SK-N-SH treated with all-trans-retinoic acid at 6 μM for 48 hours (cell line): ENCODE results near the gene KRTAP1-1.

Source experiments
- ATAC-seq: fragments of 200-7000 bp; cut with Tn5 transposase; 3 replicates; pipeline ENCODE4 v1.9.1; 2020; ENCODE audit warnings: mild to moderate bottlenecking, moderate library complexity
- ARNTL ChIP-seq: fragments of 450-650 bp; formaldehyde crosslinking; IDR thresholded peaks from 2 replicates; pipeline ENCODE4 v1.5.0; 2020; ENCODE audit warnings: low read depth, mild to moderate bottlenecking, moderate library complexity, borderline replicate concordance
- BACH2 ChIP-seq: fragments of 250-450 bp; sonication (Bioruptor Pico); IDR thresholded peaks from 2 replicates; pipeline ENCODE4 v1.9.0; 2021; ENCODE audit warnings: mild to moderate bottlenecking, borderline replicate concordance
- CREB5 ChIP-seq: fragments of 250-450 bp; sonication (Bioruptor Pico); IDR thresholded peaks from 2 replicates; pipeline ENCODE4 v1.5.1; 2020; ENCODE audit warnings: low read depth, mild to moderate bottlenecking, moderate library complexity
- CSRNP3 ChIP-seq: fragments of 250-450 bp; sonication (Bioruptor Pico); IDR thresholded peaks from 2 replicates; pipeline ENCODE4 v1.5.1; 2021; ENCODE audit warnings: mild to moderate bottlenecking, moderate library complexity
- ESRRG ChIP-seq: fragments of 250-450 bp; sonication (Bioruptor Pico); IDR thresholded peaks from 2 replicates; pipeline ENCODE4 v1.6.1; 2021; ENCODE audit warnings: mild to moderate bottlenecking
- GLIS3 ChIP-seq: fragments of 250-450 bp; sonication (Bioruptor Pico); IDR thresholded peaks from 2 replicates; pipeline ENCODE4 v1.5.0; 2020; ENCODE audit warnings: mild to moderate bottlenecking, moderate library complexity
- ISL1 ChIP-seq: fragments of 250-450 bp; sonication (Bioruptor Pico); IDR thresholded peaks from 2 replicates; pipeline ENCODE4 v2.1.2; 2022; ENCODE audit warnings: mild to moderate bottlenecking, moderate library complexity
- OSR1 ChIP-seq: fragments of 250-450 bp; sonication (Bioruptor Pico); IDR thresholded peaks from 2 replicates; pipeline ENCODE4 v1.8.0; 2022; ENCODE audit warnings: moderate library complexity, mild to moderate bottlenecking, inconsistent platforms
- PATZ1 ChIP-seq: fragments of 250-450 bp; sonication (Bioruptor Pico); IDR thresholded peaks from 2 replicates; pipeline ENCODE4 v1.8.0; 2020; ENCODE audit warnings: mild to moderate bottlenecking, moderate library complexity, borderline replicate concordance
- RARB ChIP-seq: fragments of 250-450 bp; sonication (Bioruptor Pico); IDR thresholded peaks from 2 replicates; pipeline ENCODE4 v1.8.0; 2021; ENCODE audit warnings: mild to moderate bottlenecking, moderate library complexity
- SNAI2 ChIP-seq: fragments of 250-450 bp; sonication (Bioruptor Pico); IDR thresholded peaks from 2 replicates; pipeline ENCODE4 v1.5.0; 2020; ENCODE audit warnings: mild to moderate bottlenecking, moderate library complexity
- TCF4 ChIP-seq: fragments of 250-450 bp; sonication (Bioruptor Pico); IDR thresholded peaks from 2 replicates; pipeline ENCODE4 v1.8.0; 2021; ENCODE audit warnings: mild to moderate bottlenecking, moderate library complexity, borderline replicate concordance
- TOX ChIP-seq: fragments of 250-450 bp; sonication (Bioruptor Pico); IDR thresholded peaks from 2 replicates; pipeline ENCODE4 v1.8.0; 2021; ENCODE audit warnings: mild to moderate bottlenecking, moderate library complexity, borderline replicate concordance
- TSHZ2 ChIP-seq: fragments of 250-450 bp; sonication (Bioruptor Pico); IDR thresholded peaks from 2 replicates; pipeline ENCODE4 v1.5.0; 2020; ENCODE audit warnings: mild to moderate bottlenecking, moderate library complexity
- ZC3H10 ChIP-seq: fragments of 250-450 bp; sonication (Bioruptor Pico); IDR thresholded peaks from 2 replicates; pipeline ENCODE4 v1.5.1; 2021; ENCODE audit warnings: mild to moderate bottlenecking, moderate library complexity
- ZFP30 ChIP-seq: fragments of 450-650 bp; formaldehyde crosslinking; IDR thresholded peaks from 2 replicates; pipeline ENCODE4 v1.5.0; 2022; ENCODE audit warnings: mild to moderate bottlenecking, moderate library complexity
- ZNF565 ChIP-seq: fragments of 450-650 bp; formaldehyde crosslinking; conservative IDR thresholded peaks from 2 replicates; pipeline ENCODE4 v1.5.0; 2020; ENCODE audit warnings: low read depth, mild to moderate bottlenecking, moderate library complexity
- ZNF70 ChIP-seq: fragments of 450-650 bp; formaldehyde crosslinking; IDR thresholded peaks from 2 replicates; pipeline ENCODE4 v1.5.0; 2020; ENCODE audit warnings: mild to moderate bottlenecking, moderate library complexity
- ZNF8 ChIP-seq: fragments of 450-650 bp; formaldehyde crosslinking; IDR thresholded peaks from 2 replicates; pipeline ENCODE4 v1.5.0; 2020; ENCODE audit warnings: mild to moderate bottlenecking, moderate library complexity

KRTAP1-1 gene

GRCh38 chr17:41067281-41067680 is 26.0 kb upstream of the KRTAP1-1 start:
- TF ChIP-seq TCF4 (no peak), ZNF70 (CRISPR knock-in tag) (no peak), ARNTL (CRISPR knock-in tag) (no peak), ZC3H10 (CRISPR knock-in tag) (no peak), ZFP30 (CRISPR knock-in tag) (no peak), SNAI2 (no peak), GLIS3 (no peak), ESRRG (no peak), PATZ1 (no peak), RARB (CRISPR knock-in tag) (no peak), BACH2 (no peak), ZNF8 (CRISPR knock-in tag) (no peak), OSR1 (CRISPR knock-in tag) (no peak)
- no peak for ATAC-seq

- TF ChIP-seq RARB (CRISPR knock-in tag) (no peak), PATZ1 (no peak)
- ATAC-seq, result no peak
These were observed 24.8 kb upstream of the KRTAP1-1 start, which contains the start of gene KRTAP2-4 for GRCh38 chr17:41065829-41066624. TSS of gene KRTAP2-4 (minus strand) at chr17:41065879. CDS start at chr17:41065845, 34 bp downstream.

- ATAC-seq, result peak; percentile 21; the same call in 1 of the 3 replicates
These were observed 23.9 kb upstream of the KRTAP1-1 start for GRCh38 chr17:41065016-41065689.

- ATAC-seq, result no peak
- TF ChIP-seq ZC3H10 (CRISPR knock-in tag) (no peak), CSRNP3 (CRISPR knock-in tag) (no peak), ARNTL (CRISPR knock-in tag) (no peak), GLIS3 (no peak), ZNF8 (CRISPR knock-in tag) (no peak), ISL1 (CRISPR knock-in tag) (no peak)
- TF ChIP-seq, all 23 proteins: peak for 0
These were observed 23.1 kb upstream of the KRTAP1-1 start for GRCh38 chr17:41064301-41064700.

GRCh38 chr17:41063449-41063848 is 22.2 kb upstream of the KRTAP1-1 start:
- no peak for TF ChIP-seq ZC3H10 (CRISPR knock-in tag)
- TF ChIP-seq, all 23 proteins: peak for 0
- no peak for ATAC-seq

- TF ChIP-seq ZNF565 (CRISPR knock-in tag) (no peak), CSRNP3 (CRISPR knock-in tag) (no peak), ZFP30 (CRISPR knock-in tag) (no peak), TSHZ2 (CRISPR knock-in tag) (no peak), GLIS3 (no peak), BACH2 (no peak), CREB5 (no peak), TCF4 (no peak), SNAI2 (no peak), TOX (no peak)
- ATAC-seq, result peak; percentile 46
These were observed 20.7 kb upstream of the KRTAP1-1 start for GRCh38 chr17:41061964-41062363.
